ENCODE measurements around the gene ILRUN.
"Not testable (repeated sequence)": the region's sequence is repeated elsewhere in the genome, so short reads cannot be mapped to it uniquely, and the experiment has no call there.

Gene ILRUN

GRCh38 chr6:34696739-34697543, at the start of gene ILRUN:
TSS of gene ILRUN (minus strand) at chr6:34696767. CDS start at chr6:34696603, 164 bp downstream.
- peak; percentile 86 for DNase-seq

GRCh38 chr6:34745277-34746103, 48.9 kb upstream of the ILRUN start:
- DNase-seq: no peak

GRCh38 chr6:34744294-34744647, 47.7 kb upstream of the ILRUN start:
- not testable (repeated sequence) for DNase-seq

GRCh38 chr6:34743625-34744293, 47.2 kb upstream of the ILRUN start:
- no peak for DNase-seq

- no peak for DNase-seq
Measured at GRCh38 chr6:34742094-34742493, 45.5 kb upstream of the ILRUN start.

- DNase-seq: no peak
Measured at GRCh38 chr6:34736823-34737222, 40.3 kb upstream of the ILRUN start.

GRCh38 chr6:34731393-34732060, 35.0 kb upstream of the ILRUN start:
- DNase-seq: no peak

- peak; percentile 71 for DNase-seq
Measured at GRCh38 chr6:34729631-34730470, 33.3 kb upstream of the ILRUN start.

- DNase-seq: no peak
Measured at GRCh38 chr6:34726055-34726454, 29.5 kb upstream of the ILRUN start.

GRCh38 chr6:34723203-34723602, 26.6 kb upstream of the ILRUN start:
- DNase-seq: no peak

- DNase-seq: no peak
Measured at GRCh38 chr6:34722451-34722850, 25.9 kb upstream of the ILRUN start.

GRCh38 chr6:34720160-34720559, 23.6 kb upstream of the ILRUN start:
- not testable (repeated sequence) for DNase-seq

GRCh38 chr6:34719646-34720045, 23.1 kb upstream of the ILRUN start:
- DNase-seq: not testable (repeated sequence)

GRCh38 chr6:34718976-34719375, 22.4 kb upstream of the ILRUN start:
- no peak for DNase-seq

GRCh38 chr6:34717466-34717865, 20.9 kb upstream of the ILRUN start:
- DNase-seq: no peak

GRCh38 chr6:34714663-34715062, 18.1 kb upstream of the ILRUN start:
- DNase-seq: no peak

- not testable (repeated sequence) for DNase-seq
Measured at GRCh38 chr6:34712881-34713280, 16.3 kb upstream of the ILRUN start.

- DNase-seq: no peak
Measured at GRCh38 chr6:34709386-34709785, 12.8 kb upstream of the ILRUN start.

GRCh38 chr6:34705241-34705640, 8.7 kb upstream of the ILRUN start:
- no peak for DNase-seq

GRCh38 chr6:34701199-34701598, 4.6 kb upstream of the ILRUN start:
- no peak for DNase-seq

GRCh38 chr6:34697904-34698559, 1.5 kb upstream of the ILRUN start:
- DNase-seq: no peak

- no peak for DNase-seq
Measured at GRCh38 chr6:34697544-34697836, 923 bp upstream of the ILRUN start.
